Fibroblast of the aortic adventitia (primary cell): ENCODE results near the gene NFATC1. TPM values are rescaled to one million over a fixed set of nuclear protein-coding genes. Genes with fewer than 3 reads are reported as not detected.

ENCODE experiments used
- DNase-seq: peaks from one replicate; pipeline ENCODE4 v3.0.0-alpha.2; 2010; ENCODE audit warnings: low read depth
- H3K4me3 ChIP-seq: 2 replicates; pipeline ENCODE4 v1.5.1; 2011; ENCODE audit warnings: low read depth, mild to moderate bottlenecking, control low read depth, low read length, moderate library complexity
- CTCF ChIP-seq: IDR thresholded peaks from 2 replicates; pipeline ENCODE4 v1.5.1; 2011; ENCODE audit warnings: mild to moderate bottlenecking, low read length, control low read depth, inconsistent platforms; ENCODE audit not compliant: insufficient read depth
- total RNA-seq: library from RNA; depleted of rRNA; stranded (reverse); fragments of >200 nt; gene quantifications from 2 replicates; pipeline ENCODE4 v1.2.3, GENCODE V29; 2012; ENCODE audit warnings: low replicate concordance

NFATC1 gene
- total RNA-seq, 1 donor: 3.0 TPM

- no peak for TF ChIP-seq CTCF
- DNase-seq: no peak
- H3K4me3 ChIP-seq: no peak overlapping the region
Measured at GRCh38 chr18:79487801-79488201, 92.1 kb downstream of the NFATC1 start.

GRCh38 chr18:79488311-79489050 lies 92.8 kb downstream of the NFATC1 start:
- no peak for TF ChIP-seq CTCF
- no peak overlapping the region for H3K4me3 ChIP-seq
- no peak for DNase-seq

- H3K4me3 ChIP-seq: no peak overlapping the region
- no peak for TF ChIP-seq CTCF
- DNase-seq: no peak
Measured at GRCh38 chr18:79489051-79489898, 93.5 kb downstream of the NFATC1 start.

- no peak overlapping the region for H3K4me3 ChIP-seq
- TF ChIP-seq CTCF: no peak
- DNase-seq: no peak
Measured at GRCh38 chr18:79489899-79490625, 94.3 kb downstream of the NFATC1 start.

GRCh38 chr18:79490626-79491041 lies 94.9 kb downstream of the NFATC1 start:
- DNase-seq: no peak
- no peak overlapping the region for H3K4me3 ChIP-seq
- TF ChIP-seq CTCF: no peak

- H3K4me3 ChIP-seq: no peak overlapping the region
- DNase-seq: no peak
- TF ChIP-seq CTCF: no peak
Measured at GRCh38 chr18:79491081-79491551, 95.4 kb downstream of the NFATC1 start.
